Liver (tissue), 9 donors: ENCODE measurements around the gene CAST. TPM values are rescaled to one million over a fixed set of nuclear protein-coding genes. Genes with fewer than 3 reads are reported as not detected.

Experiments
- DNase-seq: peaks from one replicate; pipeline ENCODE4 v3.0.0-alpha.2; 2017; ENCODE audit warnings: low spot score
- H3K27ac ChIP-seq, 2 donors: one replicate each; pipeline ENCODE4 v1.7.0; 2013; ENCODE audit warnings: inconsistent platforms in 2 of 2, low read length in 2 of 2, control low read depth in 1 of 2, low read depth in 1 of 2, mild to moderate bottlenecking in 1 of 2
- H3K27me3 ChIP-seq, 4 donors: one replicate each; pipeline versions ENCODE4 v1.6.1 to v1.7.0; 2013; ENCODE audit warnings: low read length in 3 of 4, inconsistent platforms in 1 of 4, mild to moderate bottlenecking in 1 of 4, moderate library complexity in 1 of 4; ENCODE audit not compliant: control insufficient read depth in 4 of 4, insufficient read depth in 4 of 4
- H3K36me3 ChIP-seq, 4 donors: one replicate each; pipeline versions ENCODE4 v1.6.1 to v1.7.0; 2013; ENCODE audit warnings: low read length in 3 of 4, mild to moderate bottlenecking in 3 of 4, low read depth in 1 of 4, moderate library complexity in 1 of 4; ENCODE audit not compliant: control insufficient read depth in 4 of 4, insufficient read depth in 3 of 4
- H3K4me1 ChIP-seq, 4 donors: one replicate each; pipeline versions ENCODE4 v1.6.1 to v1.7.0; 2013; ENCODE audit warnings: low read length in 3 of 4, mild to moderate bottlenecking in 3 of 4, moderate library complexity in 1 of 4; ENCODE audit not compliant: control insufficient read depth in 4 of 4, insufficient read depth in 4 of 4
- H3K4me3 ChIP-seq, 3 donors: one replicate each; pipeline versions ENCODE4 v1.6.1 to v1.7.0; 2013; ENCODE audit warnings: low read length in 3 of 3, control low read depth in 1 of 3, low read depth in 1 of 3, mild to moderate bottlenecking in 1 of 3
- H3K9ac ChIP-seq, 2 donors: one replicate each; pipeline ENCODE4 v1.7.0; 2013; ENCODE audit warnings: low read length in 2 of 2, mild to moderate bottlenecking in 2 of 2, moderate library complexity in 2 of 2, control low read depth in 1 of 2, low read depth in 1 of 2
- H3K9me3 ChIP-seq, 4 donors: one replicate each; pipeline versions ENCODE4 v1.6.1 to v1.7.0; 2013; ENCODE audit warnings: low read length in 3 of 4; ENCODE audit not compliant: control insufficient read depth in 4 of 4
- EGR1 ChIP-seq, 2 donors: IDR thresholded peaks; 2 replicates each; pipeline ENCODE4 v1.6.1; 2016 to 2018; ENCODE audit warnings: antibody characterized with exemption in 2 of 2, low read depth in 2 of 2
- FOXA1 ChIP-seq: IDR thresholded peaks from 2 replicates; pipeline ENCODE4 v1.6.1; 2016; ENCODE audit warnings: antibody characterized with exemption
- FOXA2 ChIP-seq: IDR thresholded peaks from 2 replicates; pipeline ENCODE4 v1.6.1; 2016; ENCODE audit warnings: antibody characterized with exemption
- GABPA ChIP-seq, 2 donors: IDR thresholded peaks in 1 of 2; conservative IDR thresholded peaks in 1 of 2; 2 replicates each; pipeline ENCODE4 v1.6.1; 2016; ENCODE audit warnings: antibody characterized with exemption in 2 of 2, mild to moderate bottlenecking in 1 of 2, moderate library complexity in 1 of 2
- HNF4A ChIP-seq, 2 donors: conservative IDR thresholded peaks; 2 replicates each; pipeline ENCODE4 v1.6.1; 2016; ENCODE audit warnings: antibody characterized with exemption in 2 of 2, mild to moderate bottlenecking in 2 of 2
- HNF4G ChIP-seq: IDR thresholded peaks from 2 replicates; pipeline ENCODE4 v1.6.1; 2016; ENCODE audit warnings: antibody characterized with exemption
- JUND ChIP-seq, 2 donors: IDR thresholded peaks; 2 replicates each; pipeline ENCODE4 v1.6.1; 2016; ENCODE audit warnings: antibody characterized with exemption in 2 of 2
- NR2F2 ChIP-seq: IDR thresholded peaks from 2 replicates; pipeline ENCODE4 v1.6.1; 2016; ENCODE audit warnings: antibody characterized with exemption
- RAD21 ChIP-seq, 2 donors: IDR thresholded peaks; 2 replicates each; pipeline ENCODE4 v1.6.1; 2016; ENCODE audit warnings: antibody characterized with exemption in 2 of 2, mild to moderate bottlenecking in 2 of 2
- RXRA ChIP-seq, 2 donors: IDR thresholded peaks; 2 replicates each; pipeline ENCODE4 v1.6.1; 2017 to 2018; ENCODE audit warnings: antibody characterized with exemption in 2 of 2, mild to moderate bottlenecking in 1 of 2
- SP1 ChIP-seq: IDR thresholded peaks from 2 replicates; pipeline ENCODE4 v1.6.1; 2018; ENCODE audit warnings: antibody characterized with exemption, mild to moderate bottlenecking
- TAF1 ChIP-seq: conservative IDR thresholded peaks from 2 replicates; pipeline ENCODE4 v1.6.1; 2016; ENCODE audit warnings: antibody characterized with exemption, mild to moderate bottlenecking
- YY1 ChIP-seq: IDR thresholded peaks from 2 replicates; pipeline ENCODE4 v1.6.1; 2016; ENCODE audit warnings: antibody characterized with exemption, mild to moderate bottlenecking
- WGBS: extraction: QIAGEN DNeasy Blood & Tissue Kit; methylation state at CpG from one replicate; pipeline ENCODE4 v1.1.7; 2013; 5-methylcytosine and 5-hydroxymethylcytosine counted together
- polyA plus RNA-seq, 2 donors: library from polyadenylated mRNA; stranded (reverse) in 1 of 2; unstranded in 1 of 2; fragments of 200-250 nt in 1 of 2; fragments of >200 nt in 1 of 2; fragmentation: Nextera tagmentation in 1 of 2; extraction: Ambion mirVana in 1 of 2; gene quantifications; one replicate each; pipeline versions ENCODE4 v1.2.1 to v1.2.3, GENCODE V29; 2013 to 2015
- total RNA-seq, 2 donors: library from RNA; depleted of rRNA; stranded (reverse); fragments of >200 nt; gene quantifications; one replicate each; pipeline ENCODE4 v1.2.3, GENCODE V29; 2014
- TF ChIP-seq, protein P1 (sequence below): IDR thresholded peaks from 2 replicates; pipeline ENCODE4 v1.6.1; 2016; ENCODE audit warnings: antibody characterized with exemption, mild to moderate bottlenecking
- TF ChIP-seq, protein P2 (sequence below): fragments of 150-350 bp; IDR thresholded peaks from 2 replicates; pipeline ENCODE4 v1.5.1; 2017; ENCODE audit warnings: improper control_type of control experiment, low read depth, low read length; ENCODE audit not compliant: missing input control
- TF ChIP-seq, protein P3 (sequence below): IDR thresholded peaks from 2 replicates; pipeline ENCODE4 v1.6.1; 2016; ENCODE audit warnings: antibody characterized with exemption
- TF ChIP-seq, protein P4 (sequence below): IDR thresholded peaks from 2 replicates; pipeline ENCODE4 v1.6.1; 2016; ENCODE audit warnings: antibody characterized with exemption
- TF ChIP-seq, protein P5 (sequence below): IDR thresholded peaks from 2 replicates; pipeline ENCODE4 v1.6.1; 2016; ENCODE audit warnings: antibody characterized with exemption
- donor health status: healthy.
- donor health status: healthy.
- donor health status: healthy.
- donor health status: healthy.
- donor health status: healthy.

Gene CAST
- total and polyA plus RNA-seq, 4 donors: 43.3 to 126 (median 81.0) TPM

DNA sequence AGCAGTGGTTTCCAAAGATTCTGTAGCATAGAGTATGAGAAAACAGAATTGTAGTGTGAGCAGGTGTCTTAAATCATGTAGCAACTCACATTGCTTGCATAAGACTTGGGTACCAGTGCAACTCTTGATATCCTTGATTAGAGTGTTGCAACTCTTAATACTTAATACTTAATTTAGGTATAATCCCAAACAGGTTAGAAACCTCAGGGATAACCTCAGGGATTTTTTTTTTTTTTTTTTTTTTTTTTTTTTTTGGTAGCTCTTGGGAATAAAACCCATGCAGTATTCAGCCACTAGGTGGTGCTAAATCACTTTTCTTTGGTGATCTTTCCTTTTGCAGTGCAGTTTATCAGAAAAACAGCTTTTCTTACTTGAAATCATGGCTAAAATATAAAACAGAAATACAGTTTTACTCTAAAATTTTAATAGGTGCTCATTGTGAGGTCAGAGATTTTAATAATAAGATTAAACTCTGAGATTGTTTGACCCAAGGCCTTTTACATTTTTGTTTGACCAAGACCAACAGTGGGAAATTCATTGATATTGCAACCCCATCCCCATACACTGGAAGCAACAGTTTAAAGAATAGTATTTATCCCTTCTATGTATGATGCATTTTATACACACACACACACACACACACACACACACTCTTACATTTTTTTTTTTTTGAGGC lies 90.3 kb downstream of the CAST start:
- H3K4me1 ChIP-seq: no peaks in the 10 kb centered on the region
- H3K9me3 ChIP-seq: no peaks in the 10 kb centered on the region
- H3K4me3 ChIP-seq: no peak overlapping the region
- peaks cover 6 to 82% (median 63%) of the 10 kb centered on the region in 4 donors for H3K36me3 ChIP-seq
- DNase-seq: no peak
- no peak overlapping the region for H3K9ac ChIP-seq
- H3K27me3 ChIP-seq: no peaks in the 10 kb centered on the region
- H3K27ac ChIP-seq: no peak overlapping the region
- TF ChIP-seq, protein P1, sequence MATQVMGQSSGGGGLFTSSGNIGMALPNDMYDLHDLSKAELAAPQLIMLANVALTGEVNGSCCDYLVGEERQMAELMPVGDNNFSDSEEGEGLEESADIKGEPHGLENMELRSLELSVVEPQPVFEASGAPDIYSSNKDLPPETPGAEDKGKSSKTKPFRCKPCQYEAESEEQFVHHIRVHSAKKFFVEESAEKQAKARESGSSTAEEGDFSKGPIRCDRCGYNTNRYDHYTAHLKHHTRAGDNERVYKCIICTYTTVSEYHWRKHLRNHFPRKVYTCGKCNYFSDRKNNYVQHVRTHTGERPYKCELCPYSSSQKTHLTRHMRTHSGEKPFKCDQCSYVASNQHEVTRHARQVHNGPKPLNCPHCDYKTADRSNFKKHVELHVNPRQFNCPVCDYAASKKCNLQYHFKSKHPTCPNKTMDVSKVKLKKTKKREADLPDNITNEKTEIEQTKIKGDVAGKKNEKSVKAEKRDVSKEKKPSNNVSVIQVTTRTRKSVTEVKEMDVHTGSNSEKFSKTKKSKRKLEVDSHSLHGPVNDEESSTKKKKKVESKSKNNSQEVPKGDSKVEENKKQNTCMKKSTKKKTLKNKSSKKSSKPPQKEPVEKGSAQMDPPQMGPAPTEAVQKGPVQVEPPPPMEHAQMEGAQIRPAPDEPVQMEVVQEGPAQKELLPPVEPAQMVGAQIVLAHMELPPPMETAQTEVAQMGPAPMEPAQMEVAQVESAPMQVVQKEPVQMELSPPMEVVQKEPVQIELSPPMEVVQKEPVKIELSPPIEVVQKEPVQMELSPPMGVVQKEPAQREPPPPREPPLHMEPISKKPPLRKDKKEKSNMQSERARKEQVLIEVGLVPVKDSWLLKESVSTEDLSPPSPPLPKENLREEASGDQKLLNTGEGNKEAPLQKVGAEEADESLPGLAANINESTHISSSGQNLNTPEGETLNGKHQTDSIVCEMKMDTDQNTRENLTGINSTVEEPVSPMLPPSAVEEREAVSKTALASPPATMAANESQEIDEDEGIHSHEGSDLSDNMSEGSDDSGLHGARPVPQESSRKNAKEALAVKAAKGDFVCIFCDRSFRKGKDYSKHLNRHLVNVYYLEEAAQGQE: no peak
- TF ChIP-seq HNF4G (no peak), YY1 (no peak), HNF4A (conservative IDR thresholded peaks at IDR 0.05) (no peak), RAD21 (IDR thresholded peaks at IDR 0.05) (peak; percentile 76), TAF1 (no peak), SP1 (no peak), NR2F2 (no peak), GABPA (IDR thresholded peaks at IDR 0.05 in 1 of 2, conservative IDR thresholded peaks at IDR 0.05 in 1 of 2) (no peak), FOXA1 (no peak), FOXA2 (no peak), EGR1 (IDR thresholded peaks at IDR 0.05; ENCODE audit: low read depth in 2 of 2) (no peak), JUND (IDR thresholded peaks at IDR 0.05) (no peak), RXRA (IDR thresholded peaks at IDR 0.05) (no peak)
- TF ChIP-seq, protein P2, sequence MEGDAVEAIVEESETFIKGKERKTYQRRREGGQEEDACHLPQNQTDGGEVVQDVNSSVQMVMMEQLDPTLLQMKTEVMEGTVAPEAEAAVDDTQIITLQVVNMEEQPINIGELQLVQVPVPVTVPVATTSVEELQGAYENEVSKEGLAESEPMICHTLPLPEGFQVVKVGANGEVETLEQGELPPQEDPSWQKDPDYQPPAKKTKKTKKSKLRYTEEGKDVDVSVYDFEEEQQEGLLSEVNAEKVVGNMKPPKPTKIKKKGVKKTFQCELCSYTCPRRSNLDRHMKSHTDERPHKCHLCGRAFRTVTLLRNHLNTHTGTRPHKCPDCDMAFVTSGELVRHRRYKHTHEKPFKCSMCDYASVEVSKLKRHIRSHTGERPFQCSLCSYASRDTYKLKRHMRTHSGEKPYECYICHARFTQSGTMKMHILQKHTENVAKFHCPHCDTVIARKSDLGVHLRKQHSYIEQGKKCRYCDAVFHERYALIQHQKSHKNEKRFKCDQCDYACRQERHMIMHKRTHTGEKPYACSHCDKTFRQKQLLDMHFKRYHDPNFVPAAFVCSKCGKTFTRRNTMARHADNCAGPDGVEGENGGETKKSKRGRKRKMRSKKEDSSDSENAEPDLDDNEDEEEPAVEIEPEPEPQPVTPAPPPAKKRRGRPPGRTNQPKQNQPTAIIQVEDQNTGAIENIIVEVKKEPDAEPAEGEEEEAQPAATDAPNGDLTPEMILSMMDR: peak; percentile 66
- TF ChIP-seq, protein P3, sequence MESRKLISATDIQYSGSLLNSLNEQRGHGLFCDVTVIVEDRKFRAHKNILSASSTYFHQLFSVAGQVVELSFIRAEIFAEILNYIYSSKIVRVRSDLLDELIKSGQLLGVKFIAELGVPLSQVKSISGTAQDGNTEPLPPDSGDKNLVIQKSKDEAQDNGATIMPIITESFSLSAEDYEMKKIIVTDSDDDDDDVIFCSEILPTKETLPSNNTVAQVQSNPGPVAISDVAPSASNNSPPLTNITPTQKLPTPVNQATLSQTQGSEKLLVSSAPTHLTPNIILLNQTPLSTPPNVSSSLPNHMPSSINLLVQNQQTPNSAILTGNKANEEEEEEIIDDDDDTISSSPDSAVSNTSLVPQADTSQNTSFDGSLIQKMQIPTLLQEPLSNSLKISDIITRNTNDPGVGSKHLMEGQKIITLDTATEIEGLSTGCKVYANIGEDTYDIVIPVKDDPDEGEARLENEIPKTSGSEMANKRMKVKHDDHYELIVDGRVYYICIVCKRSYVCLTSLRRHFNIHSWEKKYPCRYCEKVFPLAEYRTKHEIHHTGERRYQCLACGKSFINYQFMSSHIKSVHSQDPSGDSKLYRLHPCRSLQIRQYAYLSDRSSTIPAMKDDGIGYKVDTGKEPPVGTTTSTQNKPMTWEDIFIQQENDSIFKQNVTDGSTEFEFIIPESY: no peak

DNA sequence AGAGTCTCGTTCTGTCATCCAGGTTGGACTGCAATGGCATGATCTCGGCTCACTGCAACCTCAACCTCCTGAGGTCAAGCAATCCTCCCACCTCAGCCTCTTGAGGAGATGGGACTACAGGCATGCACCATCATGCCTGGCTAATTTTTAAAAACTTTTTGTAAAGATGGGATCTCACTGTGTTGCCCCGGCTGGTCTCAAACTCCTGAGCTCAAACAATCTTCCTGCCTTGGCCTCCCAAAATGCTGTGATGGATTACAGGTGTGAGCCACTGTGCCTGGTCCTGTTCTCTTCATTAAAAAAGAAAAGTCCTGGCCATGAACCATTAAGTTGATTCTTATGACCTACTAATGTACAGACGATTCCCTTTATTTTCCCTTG lies 90.8 kb downstream of the CAST start:
- H3K9me3 ChIP-seq: no peaks in the 10 kb centered on the region
- WGBS: 94% methylated on average over 4 of the region's 4 CpGs
- no peaks in the 10 kb centered on the region for H3K4me1 ChIP-seq
- H3K27me3 ChIP-seq: no peaks in the 10 kb centered on the region
- TF ChIP-seq EGR1 (IDR thresholded peaks at IDR 0.05; ENCODE audit: low read depth in 2 of 2): no peak
- TF ChIP-seq HNF4G: no peak
- no peak for TF ChIP-seq HNF4A (conservative IDR thresholded peaks at IDR 0.05)
- no peak for TF ChIP-seq TAF1
- no peak for TF ChIP-seq GABPA (IDR thresholded peaks at IDR 0.05 in 1 of 2, conservative IDR thresholded peaks at IDR 0.05 in 1 of 2)
- TF ChIP-seq FOXA2: no peak
- TF ChIP-seq, protein P4, sequence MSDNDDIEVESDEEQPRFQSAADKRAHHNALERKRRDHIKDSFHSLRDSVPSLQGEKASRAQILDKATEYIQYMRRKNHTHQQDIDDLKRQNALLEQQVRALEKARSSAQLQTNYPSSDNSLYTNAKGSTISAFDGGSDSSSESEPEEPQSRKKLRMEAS: no peak
- TF ChIP-seq, protein P5, sequence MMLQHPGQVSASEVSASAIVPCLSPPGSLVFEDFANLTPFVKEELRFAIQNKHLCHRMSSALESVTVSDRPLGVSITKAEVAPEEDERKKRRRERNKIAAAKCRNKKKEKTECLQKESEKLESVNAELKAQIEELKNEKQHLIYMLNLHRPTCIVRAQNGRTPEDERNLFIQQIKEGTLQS: no peak
- TF ChIP-seq SP1: no peak
- TF ChIP-seq FOXA1: no peak
- H3K4me3 ChIP-seq: no peak overlapping the region
- no peak for DNase-seq
- no peak overlapping the region for H3K9ac ChIP-seq
- peaks cover 7 to 83% (median 62%) of the 10 kb centered on the region in 4 donors for H3K36me3 ChIP-seq
- no peak overlapping the region for H3K27ac ChIP-seq
